ENCODE results near the gene C17orf107.
"Not testable (repeated sequence)": the region's sequence is repeated elsewhere in the genome, so short reads cannot be mapped to it uniquely, and the experiment has no call there.

Gene C17orf107

GRCh38 chr17:4901648-4902344 lies 2.5 kb downstream of the C17orf107 start:
- DNase-seq, result no peak

- no peak for DNase-seq
Observed at GRCh38 chr17:4902540-4902939, 3.2 kb downstream of the C17orf107 start.

- DNase-seq, result peak; percentile 63
Observed at GRCh38 chr17:4903051-4903818, 3.9 kb downstream of the C17orf107 start, which contains the start of gene CHRNE. Gene CHRNE, minus strand, starts transcription at chr17:4903098. Its CDS starts 35 bp downstream, at chr17:4903063.

GRCh38 chr17:4906642-4907041 lies 7.3 kb downstream of the C17orf107 start:
- DNase-seq, result not testable (repeated sequence)

GRCh38 chr17:4908301-4908700 lies 9.0 kb downstream of the C17orf107 start:
- no peak for DNase-seq

- DNase-seq, result peak; percentile 66
Observed at GRCh38 chr17:4908711-4909496, 9.6 kb downstream of the C17orf107 start.

- no peak for DNase-seq
Observed at GRCh38 chr17:4913994-4914393, 14.7 kb downstream of the C17orf107 start.

GRCh38 chr17:4914551-4914950 lies 15.2 kb downstream of the C17orf107 start:
- DNase-seq, result not testable (repeated sequence)

GRCh38 chr17:4919511-4920047 lies 20.2 kb downstream of the C17orf107 start:
- DNase-seq, result no peak

GRCh38 chr17:4920351-4921048 lies 21.2 kb downstream of the C17orf107 start:
- DNase-seq, result no peak

GRCh38 chr17:4921320-4921719 lies 22.0 kb downstream of the C17orf107 start:
- DNase-seq, result no peak

- not testable (repeated sequence) for DNase-seq
Observed at GRCh38 chr17:4926577-4927335, 27.4 kb downstream of the C17orf107 start.

GRCh38 chr17:4928881-4929280 lies 29.5 kb downstream of the C17orf107 start:
- no peak for DNase-seq

- no peak for DNase-seq
Observed at GRCh38 chr17:4931963-4932362, 32.6 kb downstream of the C17orf107 start, which contains the start of gene GP1BA. Gene GP1BA, plus strand, starts transcription at chr17:4932277. Its CDS starts 328 bp downstream, at chr17:4932605.

- no peak for DNase-seq
Observed at GRCh38 chr17:4932756-4933155, 33.4 kb downstream of the C17orf107 start.

- no peak for DNase-seq
Observed at GRCh38 chr17:4933646-4934045, 34.3 kb downstream of the C17orf107 start.

- peak; percentile 46 for DNase-seq
Observed at GRCh38 chr17:4934173-4934979, 35.0 kb downstream of the C17orf107 start.

- DNase-seq, result no peak
Observed at GRCh38 chr17:4935650-4936049, 36.3 kb downstream of the C17orf107 start.

GRCh38 chr17:4936436-4936835 lies 37.1 kb downstream of the C17orf107 start:
- DNase-seq, result no peak

GRCh38 chr17:4937553-4937952 lies 38.2 kb downstream of the C17orf107 start:
- no peak for DNase-seq

GRCh38 chr17:4938069-4938491 lies 38.7 kb downstream of the C17orf107 start:
- DNase-seq, result no peak

All from activated CD4-positive, CD25-positive, alpha-beta regulatory T cell treated with anti-CD3 and anti-CD28 coated beads, Interleukin-2, amount 50 U/mL, for 72 hours (primary cell).